HepG2 (cell line): ENCODE results near the gene LDLRAD4. TPM values are rescaled to one million over a fixed set of nuclear protein-coding genes. Genes with fewer than 3 reads are reported as not detected.

Experiments used
- ATAC-seq: fragments of 200-7000 bp; cut with Tn5 transposase; 3 replicates; pipeline ENCODE4 v1.9.1; 2020; ENCODE audit warnings: mild to moderate bottlenecking, moderate library complexity
- BruUV-seq: library from RNA; stranded (reverse); fragments of 400-500 nt; replicated peaks from 2 replicates; lab custom pipeline; 2021; lab: Mats Ljungman, UMichigan
- CTCF ChIA-PET: fragments of 300-600 bp; formaldehyde crosslinking; extraction: SDS; loops from one replicate; lab custom pipeline; 2021; ENCODE audit warnings: low total read pairs, inconsistent platforms, low intra/inter-chr PET ratio; lab: Yijun Ruan, JAX
- POLR2A ChIA-PET: fragments of 350-600 bp; sonication (Branson Sonifier 250); formaldehyde crosslinking; loops from one replicate; lab custom pipeline; 2020; ENCODE audit warnings: antibody characterized with exemption, inconsistent platforms; lab: Yijun Ruan, JAX
- DNase-seq: peaks from one replicate; pipeline ENCODE4 v3.0.0-alpha.2; 2015; ENCODE audit warnings: low spot score
- FAIRE-seq: peaks from 3 replicates; lab custom pipeline; 2011; peaks lifted over from hg19 to GRCh38; lab: Jason Lieb, UNC
- H2AFZ ChIP-seq: one replicate; pipeline ENCODE4 v1.6.1; 2011; ENCODE audit warnings: low read length, inconsistent platforms
- H3K27ac ChIP-seq: fragments of 300-600 bp; 3 replicates; pipeline ENCODE4 v1.8.0; 2011; ENCODE audit warnings: mixed run types, mild to moderate bottlenecking, mixed read lengths, low read length, inconsistent platforms; ENCODE audit not compliant: insufficient read depth; ENCODE audit errors: extremely low read length
- H3K27me3 ChIP-seq, 2 experiments: fragments of 200-600 bp in 1 of 2; 2 replicates in 1 of 2; 3 replicates in 1 of 2; pipeline versions ENCODE4 v1.6.0 to v1.8.0; 2011; ENCODE audit warnings: low read length in 2 of 2, mild to moderate bottlenecking in 2 of 2, moderate library complexity in 2 of 2, inconsistent platforms in 1 of 2; ENCODE audit not compliant: insufficient read depth in 2 of 2, control insufficient read depth in 1 of 2
- H3K36me3 ChIP-seq, 2 experiments: fragments of 200-600 bp in 1 of 2; replicated peaks in 1 of 2; 2 replicates in 1 of 2; 3 replicates in 1 of 2; pipeline versions ENCODE4 v1.5.1 to v1.8.0; 2011; ENCODE audit warnings: low read length in 2 of 2, inconsistent platforms in 1 of 2; ENCODE audit not compliant: insufficient read depth in 2 of 2, control insufficient read depth in 1 of 2
- H3K4me1 ChIP-seq: 2 replicates; pipeline ENCODE4 v1.5.1; 2012; ENCODE audit warnings: low read length, inconsistent platforms; ENCODE audit not compliant: insufficient read depth
- H3K4me2 ChIP-seq: 2 replicates; pipeline ENCODE4 v1.6.0; 2011; ENCODE audit warnings: low read depth, low read length, inconsistent platforms
- H3K4me3 ChIP-seq, 3 experiments: fragments of 200-600 bp in 1 of 3; sonication (generic), shearing (Covaris generic) in 1 of 3; replicated peaks in 1 of 3; 2 replicates each; pipeline ENCODE4 v1.5.1; 2011 to 2016; ENCODE audit warnings: low read length in 3 of 3, inconsistent platforms in 2 of 3, low read depth in 2 of 3, mild to moderate bottlenecking in 2 of 3, control low read depth in 1 of 3, mixed read lengths in 1 of 3; ENCODE audit not compliant: insufficient read depth in 1 of 3
- H3K79me2 ChIP-seq: one replicate; pipeline ENCODE4 v1.6.1; 2011; ENCODE audit warnings: low read length, inconsistent platforms; ENCODE audit not compliant: insufficient read depth
- H3K9ac ChIP-seq: 2 replicates; pipeline ENCODE4 v1.6.0; 2011; ENCODE audit warnings: mild to moderate bottlenecking, low read depth, low read length, inconsistent platforms; ENCODE audit not compliant: insufficient read depth
- H3K9me3 ChIP-seq: 2 replicates; pipeline ENCODE4 v1.5.1; 2012; ENCODE audit warnings: mild to moderate bottlenecking, low read length
- H4K20me1 ChIP-seq: 2 replicates; pipeline ENCODE4 v1.6.0; 2011; ENCODE audit warnings: inconsistent platforms, mild to moderate bottlenecking, low read length, moderate library complexity; ENCODE audit not compliant: insufficient read depth
- ARID3A ChIP-seq: IDR thresholded peaks from 2 replicates; pipeline ENCODE4 v1.6.1; 2012; ENCODE audit warnings: low read depth, low read length, improper control_type of control experiment
- BATF2 ChIP-seq: sonication (generic); formaldehyde crosslinking; IDR thresholded peaks from 2 replicates; pipeline ENCODE4 v1.8.0; 2022; ENCODE audit warnings: mild to moderate bottlenecking, missing genetic modification reagents, moderate library complexity
- BORCS8-MEF2B ChIP-seq: sonication (generic); formaldehyde crosslinking; IDR thresholded peaks from 2 replicates; pipeline ENCODE4 v1.8.0; 2022; ENCODE audit warnings: mild to moderate bottlenecking, missing genetic modification reagents
- YY1 ChIP-seq: IDR thresholded peaks from 2 replicates; pipeline ENCODE4 v1.6.1; 2011; ENCODE audit warnings: low read length, low read depth, moderate library complexity, mild to moderate bottlenecking; ENCODE audit not compliant: insufficient read depth, insufficient replicate concordance
- ZFP36L1 ChIP-seq: sonication (generic); formaldehyde crosslinking; IDR thresholded peaks from 2 replicates; pipeline ENCODE4 v1.8.0; 2022; ENCODE audit warnings: mild to moderate bottlenecking, missing genetic modification reagents, moderate library complexity
- ZFYVE20 ChIP-seq: sonication (generic); formaldehyde crosslinking; IDR thresholded peaks from 2 replicates; pipeline ENCODE4 v1.8.0; 2023; ENCODE audit warnings: low read depth, mild to moderate bottlenecking, moderate library complexity, missing genetic modification reagents, borderline replicate concordance
- ZNF263 ChIP-seq: sonication (generic); formaldehyde crosslinking; IDR thresholded peaks from 2 replicates; pipeline ENCODE4 v1.4.0; 2020; ENCODE audit warnings: missing genetic modification reagents
- ZSCAN25 ChIP-seq: sonication (generic); formaldehyde crosslinking; IDR thresholded peaks from 2 replicates; pipeline ENCODE4 v1.8.0; 2022; ENCODE audit warnings: mild to moderate bottlenecking, missing genetic modification reagents
- WGBS: methylation state at CpG from one replicate; pipeline ENCODE4 v1.1.6; 2017; ENCODE audit warnings: low lambda C conversion rate; 5-methylcytosine and 5-hydroxymethylcytosine counted together
- in situ Hi-C: cut with HindIII; loops from 2 replicates; pipeline ENCODE4 v1.10.0; 2017; ENCODE audit warnings: low pct_unique_long_range_greater_than_20kb; ENCODE audit not compliant: extremely low pct_ligation_motif_present
- intact Hi-C: fragments of 100-400 bp; cut with micrococcal nuclease; formaldehyde crosslinking; loops from one replicate; pipeline ENCODE4 v1.10.0; 2022; ENCODE audit not compliant: unreplicated experiment
- polyA plus RNA-seq, 8 experiments: library from polyadenylated mRNA; depleted of rRNA in 3 of 8; stranded (reverse) in 7 of 8; unstranded in 1 of 8; fragments of >200 nt; fragmentation: Illumina TruSeq in 4 of 8; extraction: Trizol in 4 of 8; gene quantifications; 2 replicates each; pipeline versions ENCODE4 v1.2.1 to v1.2.3, GENCODE V29; 2011 to 2016; ENCODE audit warnings: low read depth in 4 of 8, missing spikeins in 1 of 8, mixed read lengths in 1 of 8; ENCODE audit not compliant: insufficient read depth in 1 of 8
- total RNA-seq, 5 experiments: library from RNA; depleted of rRNA; stranded (reverse); fragments of >200 nt; fragmentation: Illumina TruSeq; extraction: Trizol; gene quantifications; 2 replicates each; pipeline ENCODE4 v1.2.3, GENCODE V29; 2016; ENCODE audit warnings: low read depth in 1 of 5

LDLRAD4 gene
- total and polyA plus RNA-seq, 2 of the 13 experiments (the other 11 are each of a cell fraction or from before 2014, with no cell fraction given): 13.6 to 20.9 TPM

GRCh38 chr18:13405305-13406038 lies 186.9 kb downstream of the LDLRAD4 start (continued):
- peak; percentile 28 for TF ChIP-seq YY1
- TF ChIP-seq, all 625 proteins: peak for 13

- no peak overlapping the region for H3K4me3 ChIP-seq
- no peaks in the 10 kb centered on the region for H3K27me3 ChIP-seq
- BruUV-seq: no TSS peak
- H3K9me3 ChIP-seq: no peaks in the 10 kb centered on the region
- H3K9ac ChIP-seq: no peak overlapping the region
- peaks cover 42% of the 10 kb centered on the region for H3K4me1 ChIP-seq
- ChIA-PET CTCF (no interaction called here), POLR2A (interaction anchor here (1.0 kb wide), 2 partner anchors 10 to 11 kb away, joined by 3 to 7 read pairs; no protein-coding TSS in a partner anchor)
- no peak overlapping the region for H2AFZ ChIP-seq
- WGBS: 82% methylated on average over 8 of the region's 9 CpGs
- no peaks in the 10 kb centered on the region for H3K79me2 ChIP-seq
- H3K36me3 ChIP-seq: no peaks in the 10 kb centered on the region
- 0 out of 3 replicates have a peak, but pooled peaks have one; percentile 20 for ATAC-seq
- intact Hi-C loops: loop anchor here (10.0 kb wide), 1 partner anchor 479 kb away; no protein-coding TSS in a partner anchor
- no peaks in the 10 kb centered on the region for H4K20me1 ChIP-seq
- no peak overlapping the region for H3K4me2 ChIP-seq
- no peak for TF ChIP-seq BATF2
- TF ChIP-seq ARID3A: no peak
- TF ChIP-seq ZSCAN25 (CRISPR knock-in tag): no peak
- TF ChIP-seq ZNF263 (CRISPR knock-in tag): peak; percentile 48; the same call in 1 of the 2 replicates
- TF ChIP-seq BORCS8-MEF2B (CRISPR knock-in tag): no peak
- no peak for TF ChIP-seq ZFYVE20
- no peak for TF ChIP-seq ZFP36L1 (CRISPR knock-in tag)
- no peak for FAIRE-seq
- H3K27ac ChIP-seq: peak overlapping the region; percentile 14
- in situ Hi-C loops: no loop called here
- no peak for DNase-seq
Measured at GRCh38 chr18:13406049-13406615, 187.6 kb downstream of the LDLRAD4 start.
